ENCODE results near the gene PLS3. TPM values are rescaled to one million over a fixed set of nuclear protein-coding genes. Genes with fewer than 3 reads are reported as not detected.

Gene PLS3
- total and polyA plus RNA-seq, 9 of the 15 experiments (the other 6 are each of a cell fraction or from before 2014, with no cell fraction given): 0.03 to 0.42 (median 0.03) TPM; not detected in 4

DNA sequence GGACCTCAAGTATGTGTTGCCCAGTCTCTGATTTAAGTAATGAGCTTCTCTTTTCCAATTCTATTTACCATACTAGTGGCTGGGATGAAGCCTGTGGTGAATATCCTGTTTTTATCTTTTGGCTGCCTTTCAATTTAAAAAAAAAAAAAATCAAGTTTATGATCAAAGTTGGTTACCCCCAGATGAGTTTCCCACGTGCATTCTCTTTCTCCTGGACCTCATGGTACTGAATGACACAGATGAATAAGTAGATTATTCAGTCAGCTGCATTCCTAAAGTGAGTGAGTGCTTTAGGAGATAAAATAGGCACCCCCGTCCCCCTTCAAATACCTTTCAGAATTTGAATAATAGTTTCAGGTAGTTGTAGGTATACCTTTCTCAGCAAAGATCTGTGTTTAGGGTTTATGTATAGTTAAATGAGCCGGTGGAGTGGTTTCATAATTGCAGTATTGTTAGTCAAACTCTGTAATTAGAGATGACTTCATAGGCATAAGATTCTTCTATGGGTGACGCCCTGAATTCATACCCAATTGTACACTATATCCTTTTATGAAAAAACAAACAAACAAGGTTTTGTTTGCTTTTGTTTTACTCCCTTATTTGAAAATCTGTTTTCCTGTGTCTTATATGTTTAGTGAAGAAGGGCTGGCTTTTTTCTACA is 41.9 kb downstream of the PLS3 start (continued):
- TF ChIP-seq, protein P1, sequence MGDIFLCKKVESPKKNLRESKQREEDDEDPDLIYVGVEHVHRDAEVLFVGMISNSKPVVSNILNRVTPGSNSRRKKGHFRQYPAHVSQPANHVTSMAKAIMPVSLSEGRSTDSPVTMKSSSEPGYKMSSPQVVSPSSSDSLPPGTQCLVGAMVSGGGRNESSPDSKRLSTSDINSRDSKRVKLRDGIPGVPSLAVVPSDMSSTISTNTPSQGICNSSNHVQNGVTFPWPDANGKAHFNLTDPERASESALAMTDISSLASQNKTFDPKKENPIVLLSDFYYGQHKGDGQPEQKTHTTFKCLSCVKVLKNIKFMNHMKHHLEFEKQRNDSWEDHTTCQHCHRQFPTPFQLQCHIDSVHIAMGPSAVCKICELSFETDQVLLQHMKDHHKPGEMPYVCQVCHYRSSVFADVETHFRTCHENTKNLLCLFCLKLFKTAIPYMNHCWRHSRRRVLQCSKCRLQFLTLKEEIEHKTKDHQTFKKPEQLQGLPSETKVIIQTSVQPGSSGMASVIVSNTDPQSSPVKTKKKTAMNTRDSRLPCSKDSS (IDR thresholded peaks at IDR 0.05; ENCODE audit: low read depth, partially characterized antibody): no peak
- no peak for TF ChIP-seq TGIF2 (CRISPR knock-in tag; IDR thresholded peaks at IDR 0.05)

DNA sequence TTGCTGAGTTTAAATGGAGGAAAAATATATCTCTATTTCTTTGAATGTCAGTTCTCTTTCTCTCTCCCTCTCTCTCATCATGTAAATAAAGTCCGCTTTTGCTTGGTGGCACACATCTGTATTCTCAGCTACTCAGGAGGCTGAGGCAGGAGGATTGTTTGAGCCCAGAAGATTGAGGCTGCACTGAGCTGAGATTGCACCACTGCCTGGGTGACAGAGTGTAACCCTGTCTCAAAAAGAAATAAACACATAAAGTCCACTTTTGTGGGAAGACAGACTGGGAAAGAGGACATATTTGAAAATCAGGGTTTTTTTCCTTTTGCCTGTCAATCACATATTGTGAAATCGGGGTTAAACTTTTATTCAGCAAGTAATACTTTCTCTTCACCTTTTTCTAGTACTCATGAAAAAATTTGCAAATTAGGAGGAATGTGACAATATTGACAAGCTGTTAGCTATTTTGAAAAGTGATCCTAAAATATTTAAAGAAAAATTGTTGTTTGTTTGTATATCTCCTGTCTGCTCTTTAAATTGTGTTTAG is 42.6 kb downstream of the PLS3 start:
- no peak for ATAC-seq
- no TSS peak for BruUV-seq (replicated peaks)
- no peak for DNase-seq (ENCODE audit: extremely low read depth in 1 of 4, low spot score in 3 of 4)
- H3K9me3 ChIP-seq (replicated peaks; ENCODE audit: control insufficient read depth, insufficient read depth, low read depth, low read length): no peaks in the 10 kb centered on the region
- no peak overlapping the region for H3K27ac ChIP-seq (ENCODE audit: extremely low read depth, low read depth, low read length)
- POLR2A ChIA-PET: interaction anchor here (0.8 kb wide), 1 partner anchor 58 kb away, joined by 5 read pairs; no protein-coding TSS in a partner anchor
- intact Hi-C loops (cut with micrococcal nuclease) (no loop called here), in situ Hi-C loops (cut with MboI) (no loop called here)
- H3K9me1 ChIP-seq (ENCODE audit: control insufficient read depth, insufficient read depth, low read length): no peaks in the 10 kb centered on the region
- no peak for TF ChIP-seq CREBBP (IDR thresholded peaks at IDR 0.05; ENCODE audit: low read depth, low read length)
- no peak for TF ChIP-seq TEAD1 (CRISPR knock-in tag; IDR thresholded peaks at IDR 0.05)
- no peak for TF ChIP-seq ZFP36 (IDR thresholded peaks at IDR 0.05; ENCODE audit: low read depth, low read length, partially characterized antibody)
- no peak for TF ChIP-seq ZNF551 (CRISPR knock-in tag; IDR thresholded peaks at IDR 0.05)
- no peak for TF ChIP-seq RAD21 (CRISPR knock-in tag; conservative IDR thresholded peaks at IDR 0.05 in 1 of 2, IDR thresholded peaks at IDR 0.05 in 1 of 2)
- no peak for TF ChIP-seq ARNT (IDR thresholded peaks at IDR 0.05)
- TF ChIP-seq, protein P2, sequence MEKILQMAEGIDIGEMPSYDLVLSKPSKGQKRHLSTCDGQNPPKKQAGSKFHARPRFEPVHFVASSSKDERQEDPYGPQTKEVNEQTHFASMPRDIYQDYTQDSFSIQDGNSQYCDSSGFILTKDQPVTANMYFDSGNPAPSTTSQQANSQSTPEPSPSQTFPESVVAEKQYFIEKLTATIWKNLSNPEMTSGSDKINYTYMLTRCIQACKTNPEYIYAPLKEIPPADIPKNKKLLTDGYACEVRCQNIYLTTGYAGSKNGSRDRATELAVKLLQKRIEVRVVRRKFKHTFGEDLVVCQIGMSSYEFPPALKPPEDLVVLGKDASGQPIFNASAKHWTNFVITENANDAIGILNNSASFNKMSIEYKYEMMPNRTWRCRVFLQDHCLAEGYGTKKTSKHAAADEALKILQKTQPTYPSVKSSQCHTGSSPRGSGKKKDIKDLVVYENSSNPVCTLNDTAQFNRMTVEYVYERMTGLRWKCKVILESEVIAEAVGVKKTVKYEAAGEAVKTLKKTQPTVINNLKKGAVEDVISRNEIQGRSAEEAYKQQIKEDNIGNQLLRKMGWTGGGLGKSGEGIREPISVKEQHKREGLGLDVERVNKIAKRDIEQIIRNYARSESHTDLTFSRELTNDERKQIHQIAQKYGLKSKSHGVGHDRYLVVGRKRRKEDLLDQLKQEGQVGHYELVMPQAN (IDR thresholded peaks at IDR 0.05; ENCODE audit: borderline replicate concordance): no peak
- TF ChIP-seq, protein P3, sequence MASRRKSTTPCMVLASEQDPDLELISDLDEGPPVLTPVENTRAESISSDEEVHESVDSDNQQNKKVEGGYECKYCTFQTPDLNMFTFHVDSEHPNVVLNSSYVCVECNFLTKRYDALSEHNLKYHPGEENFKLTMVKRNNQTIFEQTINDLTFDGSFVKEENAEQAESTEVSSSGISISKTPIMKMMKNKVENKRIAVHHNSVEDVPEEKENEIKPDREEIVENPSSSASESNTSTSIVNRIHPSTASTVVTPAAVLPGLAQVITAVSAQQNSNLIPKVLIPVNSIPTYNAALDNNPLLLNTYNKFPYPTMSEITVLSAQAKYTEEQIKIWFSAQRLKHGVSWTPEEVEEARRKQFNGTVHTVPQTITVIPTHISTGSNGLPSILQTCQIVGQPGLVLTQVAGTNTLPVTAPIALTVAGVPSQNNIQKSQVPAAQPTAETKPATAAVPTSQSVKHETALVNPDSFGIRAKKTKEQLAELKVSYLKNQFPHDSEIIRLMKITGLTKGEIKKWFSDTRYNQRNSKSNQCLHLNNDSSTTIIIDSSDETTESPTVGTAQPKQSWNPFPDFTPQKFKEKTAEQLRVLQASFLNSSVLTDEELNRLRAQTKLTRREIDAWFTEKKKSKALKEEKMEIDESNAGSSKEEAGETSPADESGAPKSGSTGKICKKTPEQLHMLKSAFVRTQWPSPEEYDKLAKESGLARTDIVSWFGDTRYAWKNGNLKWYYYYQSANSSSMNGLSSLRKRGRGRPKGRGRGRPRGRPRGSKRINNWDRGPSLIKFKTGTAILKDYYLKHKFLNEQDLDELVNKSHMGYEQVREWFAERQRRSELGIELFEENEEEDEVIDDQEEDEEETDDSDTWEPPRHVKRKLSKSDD (conservative IDR thresholded peaks at IDR 0.05; ENCODE audit: low read length): no peak
- H3K4me2 ChIP-seq (ENCODE audit: insufficient read depth, low read length): no peak overlapping the region
- H3K4me3 ChIP-seq: no peak overlapping the region
- H3K9ac ChIP-seq (ENCODE audit: insufficient read depth in 1 of 2, low read depth in 2 of 2, low read length in 2 of 2): no peak overlapping the region
- no peaks in the 10 kb centered on the region for H3K4me1 ChIP-seq (replicated peaks in 1 of 2; ENCODE audit: control insufficient read depth in 2 of 2, insufficient read depth in 2 of 2, low read length in 2 of 2)
- FAIRE-seq: no peak
- H2AFZ ChIP-seq (ENCODE audit: low read depth, low read length): no peak overlapping the region
- H3K27me3 ChIP-seq (ENCODE audit: control insufficient read depth in 2 of 2, insufficient read depth in 2 of 2, low read length in 2 of 2): no peaks in the 10 kb centered on the region
- CTCF ChIA-PET (ENCODE audit: low intra/inter-chr PET ratio): no interaction called here
- no peaks in the 10 kb centered on the region for H3K79me2 ChIP-seq (ENCODE audit: control insufficient read depth, insufficient read depth, low read length)
- H3K36me3 ChIP-seq (ENCODE audit: control insufficient read depth, insufficient read depth, low read length): no peaks in the 10 kb centered on the region
- WGBS (ENCODE audit: insufficient coverage, low coverage, missing lambda C conversion rate): 0% methylated on average over 1 of the region's 2 CpGs
- no peaks in the 10 kb centered on the region for H4K20me1 ChIP-seq (replicated peaks; ENCODE audit: control insufficient read depth, insufficient read depth, low read length)
